Measurements from ENCODE around the gene QDPR. TPM values are rescaled to one million over a fixed set of nuclear protein-coding genes. Genes with fewer than 3 reads are reported as not detected.

QDPR gene
- polyA plus RNA-seq, 3 donors from 2014 or later = 20.5 to 28.9 (median 23.6) TPM

GRCh38 chr4:17493619-17494018 is 18.3 kb downstream of the QDPR start:
- DNase-seq = no peak
- peaks cover 0 to 20% (median 13%) of the 10 kb centered on the region in 3 donors for H3K36me3 Mint-ChIP-seq
- H3K4me3 Mint-ChIP-seq = no peak overlapping the region
- H3K27ac Mint-ChIP-seq = no peak overlapping the region
- no peaks in the 10 kb centered on the region for H3K4me1 Mint-ChIP-seq
- no peaks in the 10 kb centered on the region for H3K9me3 Mint-ChIP-seq
- no peaks in the 10 kb centered on the region for H3K27me3 Mint-ChIP-seq (ENCODE audit: low read depth in 3 of 3)

- DNase-seq = no peak
- no peaks in the 10 kb centered on the region for H3K27me3 Mint-ChIP-seq (ENCODE audit: low read depth in 3 of 3)
- H3K9me3 Mint-ChIP-seq = no peaks in the 10 kb centered on the region
- H3K4me3 Mint-ChIP-seq = no peak overlapping the region
- H3K27ac Mint-ChIP-seq = no peak overlapping the region
- no peaks in the 10 kb centered on the region for H3K4me1 Mint-ChIP-seq
- H3K36me3 Mint-ChIP-seq = peaks cover 0 to 24% (median 16%) of the 10 kb centered on the region in 3 donors
Measured at GRCh38 chr4:17492876-17493275, 19.0 kb downstream of the QDPR start.

GRCh38 chr4:17492058-17492741 is 19.7 kb downstream of the QDPR start:
- Mint-ChIP-seq H3K36me3 (peaks cover 0 to 24% (median 14%) of the 10 kb centered on the region in 3 donors), H3K4me3 (no peak overlapping the region), H3K4me1 (no peaks in the 10 kb centered on the region), H3K9me3 (no peaks in the 10 kb centered on the region), H3K27ac (no peak overlapping the region), H3K27me3 (ENCODE audit: low read depth in 3 of 3) (no peaks in the 10 kb centered on the region)
- no peak for DNase-seq

- no peak for DNase-seq
- Mint-ChIP-seq H3K9me3 (no peaks in the 10 kb centered on the region), H3K36me3 (peaks cover 4 to 30% (median 20%) of the 10 kb centered on the region in 3 donors), H3K4me1 (no peaks in the 10 kb centered on the region), H3K27me3 (ENCODE audit: low read depth in 3 of 3) (no peaks in the 10 kb centered on the region), H3K27ac (no peak overlapping the region), H3K4me3 (no peak overlapping the region)
Measured at GRCh38 chr4:17491196-17491595, 20.7 kb downstream of the QDPR start.

GRCh38 chr4:17490575-17491059 is 21.3 kb downstream of the QDPR start:
- H3K27me3 Mint-ChIP-seq (ENCODE audit: low read depth in 3 of 3) = no peaks in the 10 kb centered on the region
- DNase-seq = no peak
- H3K9me3 Mint-ChIP-seq = no peaks in the 10 kb centered on the region
- peak overlapping the region in 1 of 6 donors; percentile 56 for H3K27ac Mint-ChIP-seq
- H3K4me3 Mint-ChIP-seq = no peak overlapping the region
- H3K36me3 Mint-ChIP-seq = peaks cover 7 to 33% (median 22%) of the 10 kb centered on the region in 3 donors
- no peaks in the 10 kb centered on the region for H3K4me1 Mint-ChIP-seq

GRCh38 chr4:17489721-17490120 is 22.2 kb downstream of the QDPR start:
- Mint-ChIP-seq H3K36me3 (peaks cover 11 to 34% (median 30%) of the 10 kb centered on the region in 3 donors), H3K4me1 (no peaks in the 10 kb centered on the region), H3K27ac (no peak overlapping the region), H3K27me3 (ENCODE audit: low read depth in 3 of 3) (no peaks in the 10 kb centered on the region), H3K4me3 (no peak overlapping the region), H3K9me3 (no peaks in the 10 kb centered on the region)
- DNase-seq = no peak

GRCh38 chr4:17489123-17489522 is 22.8 kb downstream of the QDPR start:
- DNase-seq = no peak
- Mint-ChIP-seq H3K27ac (peak overlapping the region in 1 of 6 donors; percentile 2), H3K9me3 (no peaks in the 10 kb centered on the region), H3K36me3 (peaks cover 11 to 37% (median 27%) of the 10 kb centered on the region in 3 donors), H3K4me3 (no peak overlapping the region), H3K4me1 (no peaks in the 10 kb centered on the region), H3K27me3 (ENCODE audit: low read depth in 3 of 3) (no peaks in the 10 kb centered on the region)

GRCh38 chr4:17482716-17483115 is 29.2 kb downstream of the QDPR start:
- H3K4me1 Mint-ChIP-seq = no peaks in the 10 kb centered on the region
- H3K36me3 Mint-ChIP-seq = peaks cover 11 to 16% (median 16%) of the 10 kb centered on the region in 3 donors
- no peak overlapping the region for H3K27ac Mint-ChIP-seq
- H3K4me3 Mint-ChIP-seq = no peak overlapping the region
- no peaks in the 10 kb centered on the region for H3K27me3 Mint-ChIP-seq (ENCODE audit: low read depth in 3 of 3)
- no peaks in the 10 kb centered on the region for H3K9me3 Mint-ChIP-seq
- no peak for DNase-seq

GRCh38 chr4:17480955-17481354 is 30.9 kb downstream of the QDPR start:
- no peak for DNase-seq
- Mint-ChIP-seq H3K36me3 (peaks cover 5 to 17% (median 11%) of the 10 kb centered on the region in 3 donors), H3K9me3 (no peaks in the 10 kb centered on the region), H3K27ac (no peak overlapping the region), H3K4me3 (no peak overlapping the region), H3K27me3 (ENCODE audit: low read depth in 3 of 3) (peaks cover 0 to 3% (median 0%) of the 10 kb centered on the region in 3 donors), H3K4me1 (no peaks in the 10 kb centered on the region)

GRCh38 chr4:17480210-17480927 is 31.5 kb downstream of the QDPR start:
- Mint-ChIP-seq H3K27me3 (ENCODE audit: low read depth in 3 of 3) (peaks cover 0 to 3% (median 0%) of the 10 kb centered on the region in 3 donors), H3K4me1 (no peaks in the 10 kb centered on the region), H3K36me3 (peaks cover 5 to 14% (median 11%) of the 10 kb centered on the region in 3 donors), H3K27ac (no peak overlapping the region), H3K4me3 (no peak overlapping the region), H3K9me3 (no peaks in the 10 kb centered on the region)
- DNase-seq = no peak

GRCh38 chr4:17477774-17478472 is 34.0 kb downstream of the QDPR start:
- Mint-ChIP-seq H3K27me3 (ENCODE audit: low read depth in 3 of 3) (peaks cover 0 to 3% (median 0%) of the 10 kb centered on the region in 3 donors), H3K9me3 (no peaks in the 10 kb centered on the region), H3K27ac (no peak overlapping the region), H3K36me3 (peaks cover 0 to 7% (median 4%) of the 10 kb centered on the region in 3 donors), H3K4me3 (no peak overlapping the region), H3K4me1 (no peaks in the 10 kb centered on the region)
- no peak for DNase-seq

GRCh38 chr4:17476853-17477252 is 35.0 kb downstream of the QDPR start:
- DNase-seq = no peak
- H3K4me3 Mint-ChIP-seq = no peak overlapping the region
- H3K27me3 Mint-ChIP-seq (ENCODE audit: low read depth in 3 of 3) = peaks cover 0 to 3% (median 0%) of the 10 kb centered on the region in 3 donors
- peak overlapping the region in 2 of 6 donors; percentile 1 to 33 for H3K27ac Mint-ChIP-seq
- H3K9me3 Mint-ChIP-seq = no peaks in the 10 kb centered on the region
- H3K36me3 Mint-ChIP-seq = peaks cover 0 to 7% (median 4%) of the 10 kb centered on the region in 3 donors
- H3K4me1 Mint-ChIP-seq = no peaks in the 10 kb centered on the region

GRCh38 chr4:17475481-17475880 is 36.4 kb downstream of the QDPR start:
- Mint-ChIP-seq H3K36me3 (peaks cover 0 to 7% (median 4%) of the 10 kb centered on the region in 3 donors), H3K4me3 (no peak overlapping the region), H3K9me3 (no peaks in the 10 kb centered on the region), H3K4me1 (no peaks in the 10 kb centered on the region), H3K27me3 (ENCODE audit: low read depth in 3 of 3) (peaks cover 0 to 3% (median 0%) of the 10 kb centered on the region in 3 donors), H3K27ac (no peak overlapping the region)
- no peak for DNase-seq
